Muscle layer of duodenum (tissue), 2 donors: ENCODE measurements around the gene CAMK2B.

Source experiments
- H3K27ac ChIP-seq: one replicate; pipeline ENCODE4 v1.7.0; 2013; ENCODE audit warnings: mild to moderate bottlenecking, low read length
- H3K27me3 ChIP-seq: one replicate; pipeline ENCODE4 v1.7.0; 2013; ENCODE audit warnings: low read depth, mild to moderate bottlenecking, control low read depth, low read length
- H3K36me3 ChIP-seq, 2 donors: one replicate each; pipeline ENCODE4 v1.7.0; 2013; ENCODE audit warnings: low read length in 2 of 2, control low read depth in 1 of 2, mild to moderate bottlenecking in 1 of 2; ENCODE audit not compliant: insufficient read depth in 2 of 2, control insufficient read depth in 1 of 2
- H3K4me1 ChIP-seq, 2 donors: one replicate each; pipeline ENCODE4 v1.7.0; 2013; ENCODE audit warnings: low read length in 2 of 2, mild to moderate bottlenecking in 2 of 2, control low read depth in 1 of 2, moderate library complexity in 1 of 2; ENCODE audit not compliant: insufficient read depth in 2 of 2, control insufficient read depth in 1 of 2
- H3K4me3 ChIP-seq, 2 donors: one replicate each; pipeline ENCODE4 v1.7.0; 2013; ENCODE audit warnings: low read length in 2 of 2, low read depth in 1 of 2, mild to moderate bottlenecking in 1 of 2
- H3K9me3 ChIP-seq, 2 donors: one replicate each; pipeline ENCODE4 v1.7.0; 2013; ENCODE audit warnings: low read length in 2 of 2, control low read depth in 1 of 2, mild to moderate bottlenecking in 1 of 2; ENCODE audit not compliant: control insufficient read depth in 1 of 2
- donor health status: healthy.

The CAMK2B gene

DNA sequence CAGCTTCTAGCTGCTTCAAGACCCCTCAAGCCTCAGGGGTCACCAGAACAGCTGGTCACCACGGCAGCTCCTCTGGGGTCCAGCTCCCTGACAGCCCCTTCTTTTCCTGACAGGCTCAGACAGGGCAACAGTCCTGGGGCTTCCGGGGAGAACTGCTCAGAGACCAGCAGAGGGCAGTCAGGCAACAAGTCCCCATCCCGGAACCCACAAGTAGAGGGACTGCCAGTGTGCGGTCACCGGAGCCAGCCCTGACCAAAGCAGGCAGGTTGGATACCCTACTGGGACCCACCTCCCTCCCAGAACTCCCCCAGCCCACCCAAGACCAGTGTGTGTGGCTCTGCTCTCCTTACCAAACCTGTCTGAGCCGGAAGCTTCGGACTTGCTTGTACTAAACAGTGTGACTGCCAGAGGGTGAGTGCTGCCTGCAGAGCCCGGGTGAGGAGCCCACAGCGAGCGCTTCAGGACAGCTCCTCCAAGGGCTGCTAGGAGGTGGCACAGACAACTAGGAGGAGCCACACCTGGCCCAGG, 84.3 kb downstream of the CAMK2B start:
- Histone ChIP-seq H3K9me3 (no peaks in the 10 kb centered on the region), H3K27me3 (no peaks in the 10 kb centered on the region), H3K27ac (no peak overlapping the region), H3K4me1 (no peaks in the 10 kb centered on the region), H3K4me3 (peak overlapping the region; percentile 21 to 38), H3K36me3 (no peaks in the 10 kb centered on the region)

DNA sequence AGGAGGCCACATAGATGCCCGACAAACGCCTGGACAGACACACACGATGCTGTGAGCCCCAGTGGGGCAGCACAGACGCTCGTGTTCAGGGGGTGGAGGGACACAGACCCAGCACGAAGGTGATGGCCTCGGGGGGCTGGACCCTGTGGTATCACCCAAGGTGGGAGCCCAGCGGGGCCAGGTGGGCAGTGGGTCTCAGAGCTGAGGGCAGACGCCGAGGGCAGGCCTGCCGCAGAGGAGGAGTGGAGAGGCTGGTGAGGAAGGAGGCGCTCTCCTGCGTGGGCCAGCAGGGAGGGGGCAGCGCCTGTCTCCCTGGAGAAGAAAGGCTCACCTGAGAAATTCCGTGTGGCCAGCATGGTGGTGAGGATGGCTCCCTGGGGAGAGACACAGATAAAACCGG, 85.0 kb downstream of the CAMK2B start:
- no peaks in the 10 kb centered on the region for H3K36me3 ChIP-seq
- no peak overlapping the region for H3K4me3 ChIP-seq
- no peaks in the 10 kb centered on the region for H3K9me3 ChIP-seq
- no peak overlapping the region for H3K27ac ChIP-seq
- H3K4me1 ChIP-seq, result no peaks in the 10 kb centered on the region
- H3K27me3 ChIP-seq, result no peaks in the 10 kb centered on the region

DNA sequence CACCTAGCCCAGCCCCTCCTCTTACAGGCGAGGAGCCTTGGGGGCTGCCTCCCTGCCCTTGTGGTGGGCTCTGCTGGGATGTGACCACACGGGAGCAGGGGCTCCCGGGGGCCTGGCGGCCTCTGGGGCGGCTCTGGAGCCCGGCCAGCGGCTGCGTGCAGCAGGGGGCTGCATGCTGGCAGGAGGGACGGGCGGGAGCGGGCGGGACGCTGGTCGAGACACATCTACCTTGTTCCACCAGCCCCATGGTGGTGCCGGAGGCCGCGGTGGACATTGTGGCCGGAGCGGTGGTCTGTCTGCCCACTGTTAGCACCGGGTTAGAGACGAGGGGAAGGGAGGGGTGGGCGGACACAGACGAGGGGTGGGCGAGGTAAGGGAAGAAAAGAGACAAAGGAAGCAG, 86.0 kb downstream of the CAMK2B start:
- no peaks in the 10 kb centered on the region for H3K36me3 ChIP-seq
- H3K4me3 ChIP-seq, result no peak overlapping the region
- no peaks in the 10 kb centered on the region for H3K4me1 ChIP-seq
- H3K27ac ChIP-seq, result no peak overlapping the region
- H3K9me3 ChIP-seq, result no peaks in the 10 kb centered on the region
- H3K27me3 ChIP-seq, result no peaks in the 10 kb centered on the region

- H3K9me3 ChIP-seq, result no peaks in the 10 kb centered on the region
- no peaks in the 10 kb centered on the region for H3K27me3 ChIP-seq
- no peak overlapping the region for H3K4me3 ChIP-seq
- H3K27ac ChIP-seq, result no peak overlapping the region
- no peaks in the 10 kb centered on the region for H3K36me3 ChIP-seq
- H3K4me1 ChIP-seq, result no peaks in the 10 kb centered on the region
Observed at GRCh38 chr7:44238116-44238695, 87.2 kb downstream of the CAMK2B start.

DNA sequence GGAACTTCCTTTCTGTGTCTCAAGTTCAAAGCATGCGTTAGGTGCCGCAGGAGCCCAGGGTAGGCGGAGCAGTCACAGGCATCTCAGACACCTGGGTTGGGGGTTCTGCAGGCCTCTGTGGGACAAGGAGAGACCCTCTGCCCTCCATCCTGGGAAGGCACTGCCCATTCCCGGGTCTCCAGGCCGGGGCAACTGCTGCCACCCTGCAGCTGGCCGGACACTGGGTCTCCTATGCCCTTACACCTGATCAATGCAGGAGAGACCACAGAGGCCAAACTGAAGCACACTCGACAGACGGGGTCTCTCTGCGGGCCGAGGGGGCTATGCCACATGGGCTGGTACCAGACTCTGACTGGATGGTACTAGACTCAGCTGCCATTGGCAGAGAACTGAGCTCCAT, 87.7 kb downstream of the CAMK2B start:
- Histone ChIP-seq H3K4me1 (no peaks in the 10 kb centered on the region), H3K4me3 (no peak overlapping the region), H3K36me3 (no peaks in the 10 kb centered on the region), H3K27me3 (no peaks in the 10 kb centered on the region), H3K9me3 (no peaks in the 10 kb centered on the region), H3K27ac (no peak overlapping the region)

GRCh38 chr7:44236333-44236728, 89.1 kb downstream of the CAMK2B start:
- Histone ChIP-seq H3K4me1 (no peaks in the 10 kb centered on the region), H3K27ac (no peak overlapping the region), H3K4me3 (no peak overlapping the region), H3K9me3 (no peaks in the 10 kb centered on the region), H3K36me3 (no peaks in the 10 kb centered on the region), H3K27me3 (no peaks in the 10 kb centered on the region)

DNA sequence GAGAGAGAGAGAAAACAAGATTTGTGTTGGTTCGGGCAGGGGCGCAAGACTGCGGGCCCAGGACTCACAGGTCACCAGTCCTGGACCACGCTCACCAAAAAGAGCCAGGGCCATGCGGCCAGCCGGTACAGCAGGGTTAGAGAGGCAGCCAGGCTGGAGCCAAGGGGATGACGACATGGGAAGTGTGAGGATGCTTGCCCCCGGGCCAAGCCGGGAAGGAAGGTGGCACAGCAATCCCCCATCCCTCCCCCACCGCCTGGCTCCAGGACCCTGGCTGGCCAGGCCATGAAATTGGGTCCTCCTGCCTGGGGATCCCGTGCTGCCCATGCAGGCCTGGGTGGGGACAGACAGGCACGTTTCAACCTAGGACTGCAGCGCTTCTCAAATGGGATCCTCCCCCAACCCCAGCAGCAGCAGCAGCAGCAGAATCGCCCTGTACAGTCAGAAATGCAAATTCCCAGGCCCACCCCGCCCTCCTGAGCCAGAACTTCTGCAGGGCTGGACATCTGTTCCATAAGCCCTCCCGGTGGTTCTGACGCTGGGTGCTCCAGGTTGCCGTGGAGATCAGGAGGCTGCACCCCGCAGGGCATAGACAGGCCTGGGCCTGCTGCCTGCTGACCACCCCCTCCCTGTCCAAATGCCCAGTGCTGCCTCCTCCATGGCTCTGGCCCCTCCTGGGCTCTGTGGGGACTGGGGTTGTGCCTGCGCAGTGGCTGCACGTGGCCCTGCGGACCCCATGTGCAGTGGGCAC, 89.6 kb downstream of the CAMK2B start:
- Histone ChIP-seq H3K4me1 (no peaks in the 10 kb centered on the region), H3K27ac (no peak overlapping the region), H3K9me3 (no peaks in the 10 kb centered on the region), H3K36me3 (no peaks in the 10 kb centered on the region), H3K4me3 (no peak overlapping the region), H3K27me3 (no peaks in the 10 kb centered on the region)

DNA sequence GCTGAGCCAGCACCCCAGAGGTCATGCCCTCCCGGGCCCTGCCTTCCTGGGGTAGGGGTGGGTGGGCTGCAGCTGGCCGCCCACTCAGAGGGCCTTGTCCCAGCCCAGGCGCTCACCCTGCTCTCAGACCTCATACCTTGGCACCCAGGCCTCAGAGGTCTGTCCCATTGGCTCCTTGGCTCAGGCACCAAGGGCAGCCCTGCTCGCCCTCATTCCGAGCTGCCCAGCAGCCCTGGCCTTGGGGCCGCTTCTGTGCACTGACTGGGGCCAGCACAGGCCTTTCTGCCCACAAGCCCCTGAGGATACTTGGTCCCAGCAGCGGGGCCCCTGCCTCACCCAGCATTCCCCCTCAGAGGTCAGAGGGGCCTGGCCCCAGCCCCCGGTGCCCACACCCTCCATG, 90.3 kb downstream of the CAMK2B start:
- H3K4me3 ChIP-seq, result no peak overlapping the region
- no peaks in the 10 kb centered on the region for H3K4me1 ChIP-seq
- no peaks in the 10 kb centered on the region for H3K27me3 ChIP-seq
- H3K27ac ChIP-seq, result no peak overlapping the region
- H3K9me3 ChIP-seq, result no peaks in the 10 kb centered on the region
- no peaks in the 10 kb centered on the region for H3K36me3 ChIP-seq

- Histone ChIP-seq H3K4me3 (no peak overlapping the region), H3K36me3 (no peaks in the 10 kb centered on the region), H3K27me3 (no peaks in the 10 kb centered on the region), H3K4me1 (no peaks in the 10 kb centered on the region), H3K9me3 (no peaks in the 10 kb centered on the region), H3K27ac (no peak overlapping the region)
Observed at GRCh38 chr7:44232901-44233715, 92.3 kb downstream of the CAMK2B start.

DNA sequence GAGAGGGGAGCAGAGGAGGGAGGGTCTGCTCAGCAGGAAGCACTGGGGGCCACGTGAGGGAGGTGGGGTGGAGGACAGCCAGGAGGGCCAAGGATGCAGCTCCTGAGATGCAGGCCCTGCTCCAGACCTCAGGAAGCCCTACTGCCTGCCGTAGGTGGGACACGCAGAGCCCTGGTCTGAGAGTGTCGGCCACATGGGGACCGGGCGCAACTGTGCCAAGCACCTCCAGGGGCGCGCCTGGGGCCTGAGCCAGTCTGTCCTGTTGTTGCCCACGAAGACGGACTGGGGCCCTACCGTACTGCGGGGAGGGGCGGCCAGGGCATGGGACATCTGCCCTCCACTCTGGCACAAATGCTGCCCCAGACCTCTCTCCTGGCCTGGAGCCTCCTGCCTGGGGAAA, 93.0 kb downstream of the CAMK2B start:
- no peak overlapping the region for H3K27ac ChIP-seq
- no peaks in the 10 kb centered on the region for H3K36me3 ChIP-seq
- no peaks in the 10 kb centered on the region for H3K27me3 ChIP-seq

GRCh38 chr7:44231088-44231487, 94.3 kb downstream of the CAMK2B start:
- Histone ChIP-seq H3K9me3 (no peaks in the 10 kb centered on the region), H3K4me3 (no peak overlapping the region), H3K36me3 (no peaks in the 10 kb centered on the region), H3K27me3 (no peaks in the 10 kb centered on the region), H3K27ac (no peak overlapping the region), H3K4me1 (no peaks in the 10 kb centered on the region)

More for the DNA sequence above, 93.0 kb downstream of the CAMK2B start:
- Histone ChIP-seq H3K4me3 (no peak overlapping the region), H3K9me3 (no peaks in the 10 kb centered on the region), H3K4me1 (no peaks in the 10 kb centered on the region)
